NCI-H526 (cell line): ENCODE results near the gene HOXA6.

ENCODE experiments used
- DNase-seq, 2 experiments: peaks; one replicate each; lab custom pipeline; 2025; lab: John Stamatoyannopoulos, UW

The HOXA6 gene

DNA sequence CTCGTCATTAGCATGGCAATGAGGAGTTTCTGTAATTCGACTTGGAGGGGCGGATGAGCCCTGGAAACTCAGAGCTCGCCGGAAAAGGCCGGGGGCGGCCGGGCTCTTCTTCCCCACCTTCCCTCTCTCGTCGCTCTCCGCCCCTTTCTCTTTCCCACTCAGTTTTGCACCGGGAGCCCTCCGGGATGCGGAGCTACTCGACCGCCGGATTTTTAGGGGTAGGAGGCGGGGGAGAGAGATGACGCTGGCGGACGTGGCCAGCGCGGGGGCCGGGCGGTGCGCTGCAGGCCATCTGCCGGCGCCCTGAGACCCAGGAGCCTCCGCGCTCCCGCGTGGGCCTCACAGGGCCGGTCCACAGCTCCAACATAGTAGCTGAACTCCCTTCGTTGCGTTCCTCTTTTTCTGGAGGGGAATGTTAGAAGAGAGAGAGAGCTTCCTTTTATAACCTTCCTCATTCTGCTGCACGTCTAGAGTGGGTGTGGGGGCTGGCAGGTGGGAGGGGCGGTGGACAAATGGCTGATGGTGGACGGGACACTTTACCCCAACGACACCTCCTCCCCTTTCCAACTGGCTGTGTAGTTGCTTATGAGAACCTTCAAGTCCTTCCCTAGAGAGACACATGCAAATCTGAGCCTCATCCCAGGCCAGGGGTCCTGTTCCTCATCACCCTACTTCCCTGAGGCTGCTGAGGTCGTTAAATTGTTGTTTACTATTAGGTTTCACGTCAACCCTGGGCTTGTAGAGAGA lies 50.6 kb downstream of the HOXA6 start:
- DNase-seq, result peak; percentile 94

DNA sequence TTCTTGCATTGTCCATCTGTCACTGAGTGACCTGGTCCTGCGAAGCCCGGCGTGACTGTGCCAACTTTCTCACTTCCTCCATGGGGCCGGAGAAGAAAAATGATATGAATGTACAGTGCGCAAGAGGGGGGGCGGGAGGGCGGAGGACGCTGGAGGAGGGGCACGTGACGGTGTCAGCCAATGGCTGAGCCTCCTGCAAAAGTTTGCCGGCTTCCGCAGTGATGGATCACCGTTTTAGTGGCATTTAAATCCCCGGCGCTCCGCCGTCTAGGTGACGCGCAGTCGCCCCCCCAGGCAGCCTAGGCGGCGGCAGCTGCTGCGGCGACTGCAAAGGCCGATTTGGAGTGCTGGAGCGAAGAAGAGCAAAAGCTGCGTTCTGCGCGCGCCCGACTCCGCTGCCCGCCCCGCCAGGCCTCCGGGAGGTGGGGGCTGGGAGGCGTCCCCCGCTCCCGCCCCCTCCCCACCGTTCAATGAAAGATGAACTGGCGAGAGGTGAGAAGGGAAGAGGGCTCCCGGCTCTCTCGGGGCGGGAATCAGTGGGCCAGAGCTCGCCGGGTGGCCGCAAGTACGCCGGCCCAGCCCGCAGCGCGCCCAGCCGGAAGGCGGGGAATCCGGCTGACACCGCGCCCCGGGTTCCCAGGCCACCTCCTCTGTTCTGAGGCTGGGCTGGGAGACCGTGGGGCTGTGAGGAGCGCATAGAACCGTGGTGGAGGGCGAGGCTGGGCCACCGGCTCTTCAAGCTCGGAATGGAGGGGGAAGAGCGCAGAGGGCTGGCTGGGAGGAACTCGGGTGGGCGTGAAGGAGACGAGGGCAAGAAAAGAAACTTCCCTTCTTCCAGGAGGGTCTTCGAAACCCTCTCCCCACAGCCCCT lies 51.4 kb downstream of the HOXA6 start, which contains the start of gene HOXA1:
TSS of gene HOXA1 (minus strand) at position 104 of the 871 bp plus-strand sequence. CDS start at position 16, 88 bp downstream.
- peak; percentile 91 to 98 for DNase-seq
